Measurements from ENCODE around the gene SUSD6.
A peak's percentile ranks its signal among the peaks of the same experiment; 100 is the strongest.
"Not testable (repeated sequence)": the region's sequence is repeated elsewhere in the genome, so short reads cannot be mapped to it uniquely, and the experiment has no call there.

The SUSD6 gene

GRCh38 chr14:69712599-69713088 is 101.2 kb downstream of the SUSD6 start:
- FAIRE-seq: no peak
- TF ChIP-seq POLR2A (IDR thresholded peaks at IDR 0.05; ENCODE audit: low read depth, low read length): no peak
- DNase-seq (ENCODE audit: insufficient read length, low spot score): no peak

DNA sequence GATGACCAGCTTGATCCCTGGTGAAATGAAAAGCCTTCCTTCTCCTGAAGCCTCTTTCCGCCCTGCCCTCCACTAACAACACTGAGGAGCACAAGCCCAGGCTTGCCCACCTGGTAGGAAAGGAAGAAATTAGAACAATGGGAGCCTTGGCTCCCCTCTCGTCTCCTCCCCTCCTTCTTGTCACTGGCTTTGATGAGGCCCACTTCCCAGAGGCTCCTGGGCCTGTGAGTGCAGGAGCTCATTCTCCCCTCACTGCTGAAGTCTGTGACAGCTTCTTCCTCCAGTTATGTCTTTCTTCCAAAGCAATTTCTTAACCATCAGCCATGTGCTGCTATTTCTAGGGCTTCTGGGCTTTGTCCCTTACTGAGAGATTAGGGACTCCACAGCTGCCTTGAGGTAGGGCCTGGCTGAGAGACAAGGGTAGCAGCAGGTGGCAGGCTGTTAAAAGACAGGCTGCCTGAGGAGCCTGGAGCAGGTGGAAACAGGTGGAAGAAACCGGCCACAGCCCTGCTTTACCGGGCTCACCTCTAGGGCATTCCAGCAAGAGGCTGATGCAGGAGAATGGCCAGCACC is 101.9 kb downstream of the SUSD6 start:
- no peak for DNase-seq (ENCODE audit: insufficient read length, low spot score)
- no peak for TF ChIP-seq POLR2A (IDR thresholded peaks at IDR 0.05; ENCODE audit: low read depth, low read length)
- no peak for FAIRE-seq

DNA sequence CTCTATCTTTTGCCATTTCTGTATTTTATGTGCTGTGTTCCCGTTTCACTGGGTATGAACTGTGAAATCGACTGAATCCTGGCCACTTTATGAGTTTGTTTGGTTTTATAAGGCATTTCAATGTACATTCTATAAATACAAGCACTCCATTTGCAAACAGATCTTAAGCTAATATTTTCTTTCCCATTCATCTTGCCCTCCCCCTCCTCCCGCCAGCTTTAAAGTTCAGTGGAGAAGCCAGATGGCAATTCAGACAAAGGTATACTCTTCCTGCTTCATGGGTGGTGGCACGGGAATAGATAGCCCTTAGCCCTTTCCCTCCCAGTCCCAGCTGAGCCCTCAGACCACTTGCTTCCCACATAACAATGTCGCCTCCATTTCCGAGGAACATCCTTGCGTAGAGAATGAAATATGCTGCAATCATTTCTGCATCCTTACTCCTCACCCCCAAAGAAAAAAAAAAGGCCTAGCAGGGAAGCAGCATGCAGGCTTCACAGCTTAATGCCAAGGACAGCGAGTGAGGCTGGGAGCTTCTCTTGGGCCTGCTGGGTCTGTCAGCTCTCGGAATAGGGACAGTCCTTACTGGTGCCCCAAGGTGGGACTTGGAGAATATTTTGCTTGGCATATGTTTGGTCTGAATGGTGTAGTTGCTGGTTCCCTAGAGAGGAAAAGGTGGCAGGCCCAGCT is 102.7 kb downstream of the SUSD6 start:
- DNase-seq (ENCODE audit: insufficient read length, low spot score) (no peak), FAIRE-seq (no peak)
- TF ChIP-seq POLR2A (IDR thresholded peaks at IDR 0.05; ENCODE audit: low read depth, low read length): no peak

DNA sequence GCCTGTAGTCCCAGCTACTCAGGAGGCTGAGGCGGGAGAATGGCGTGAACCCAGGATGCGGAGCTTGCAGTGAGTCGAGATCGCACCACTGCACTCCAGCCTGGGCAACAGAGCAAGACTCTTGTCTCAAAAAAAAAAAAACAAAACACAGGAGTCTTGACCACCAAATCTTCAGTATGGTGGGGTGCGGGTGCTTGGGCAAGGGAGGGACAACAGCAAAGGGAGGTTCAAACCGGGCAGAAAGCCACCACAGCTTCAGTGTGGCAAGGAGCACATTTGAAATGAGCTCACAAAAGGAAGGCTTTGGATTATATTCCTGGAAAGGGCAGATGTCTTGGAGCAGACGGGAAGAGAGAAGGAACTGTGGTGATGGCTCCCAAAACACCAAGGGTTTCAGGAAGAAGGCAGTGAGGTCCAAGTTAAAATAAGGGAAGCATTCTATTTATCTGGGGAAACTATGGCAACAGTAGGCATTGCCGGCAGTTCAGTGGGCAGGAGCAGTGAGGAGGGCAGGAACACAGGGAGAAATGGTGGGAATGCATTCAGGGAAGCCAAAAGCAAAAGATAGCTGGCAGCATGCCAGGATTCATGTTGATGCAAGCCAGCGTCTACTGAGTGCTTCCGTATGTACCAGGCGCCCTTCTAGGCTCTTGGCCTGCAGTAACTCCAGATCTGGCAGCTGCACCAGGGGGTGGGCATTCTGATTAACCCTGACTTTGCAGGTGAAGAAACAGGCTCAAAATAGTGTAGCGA is 104.5 kb downstream of the SUSD6 start:
- TF ChIP-seq POLR2A (IDR thresholded peaks at IDR 0.05; ENCODE audit: low read depth, low read length): no peak
- no peak for DNase-seq (ENCODE audit: insufficient read length, low spot score)
- FAIRE-seq: no peak

GRCh38 chr14:69716478-69717187 is 105.2 kb downstream of the SUSD6 start:
- DNase-seq (ENCODE audit: insufficient read length, low spot score) (peak; percentile 40), FAIRE-seq (peak; percentile 82)
- no peak for TF ChIP-seq POLR2A (IDR thresholded peaks at IDR 0.05; ENCODE audit: low read depth, low read length)

DNA sequence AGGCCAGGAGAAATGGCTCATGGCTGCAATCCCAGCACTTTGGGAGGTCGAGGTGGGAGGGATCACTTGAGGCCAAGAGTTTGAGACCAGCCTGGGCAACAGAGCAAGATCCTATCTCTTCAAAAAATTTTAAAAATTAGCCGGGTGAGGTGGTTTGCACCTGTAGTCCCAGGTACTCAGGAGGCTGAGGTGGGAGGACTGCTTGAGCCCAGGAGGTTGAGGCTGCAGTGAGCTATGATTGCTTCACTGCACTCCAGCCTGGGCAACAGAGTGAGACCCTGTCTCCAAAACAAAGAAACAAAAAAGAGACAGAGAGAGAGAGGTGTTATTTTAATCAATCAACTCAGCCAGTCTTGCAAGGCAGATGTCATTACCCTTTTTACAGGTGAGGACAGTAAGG is 107.2 kb downstream of the SUSD6 start:
- FAIRE-seq; DNase-seq (ENCODE audit: insufficient read length, low spot score): not testable (repeated sequence)

- no peak for TF ChIP-seq POLR2A (IDR thresholded peaks at IDR 0.05; ENCODE audit: low read depth, low read length)
- FAIRE-seq (no peak), DNase-seq (ENCODE audit: insufficient read length, low spot score) (no peak)
Measured at GRCh38 chr14:69719501-69719951, 108.1 kb downstream of the SUSD6 start.

- FAIRE-seq (no peak), DNase-seq (ENCODE audit: insufficient read length, low spot score) (no peak)
- TF ChIP-seq POLR2A (IDR thresholded peaks at IDR 0.05; ENCODE audit: low read depth, low read length): no peak
Measured at GRCh38 chr14:69720912-69721311, 109.5 kb downstream of the SUSD6 start.

DNA sequence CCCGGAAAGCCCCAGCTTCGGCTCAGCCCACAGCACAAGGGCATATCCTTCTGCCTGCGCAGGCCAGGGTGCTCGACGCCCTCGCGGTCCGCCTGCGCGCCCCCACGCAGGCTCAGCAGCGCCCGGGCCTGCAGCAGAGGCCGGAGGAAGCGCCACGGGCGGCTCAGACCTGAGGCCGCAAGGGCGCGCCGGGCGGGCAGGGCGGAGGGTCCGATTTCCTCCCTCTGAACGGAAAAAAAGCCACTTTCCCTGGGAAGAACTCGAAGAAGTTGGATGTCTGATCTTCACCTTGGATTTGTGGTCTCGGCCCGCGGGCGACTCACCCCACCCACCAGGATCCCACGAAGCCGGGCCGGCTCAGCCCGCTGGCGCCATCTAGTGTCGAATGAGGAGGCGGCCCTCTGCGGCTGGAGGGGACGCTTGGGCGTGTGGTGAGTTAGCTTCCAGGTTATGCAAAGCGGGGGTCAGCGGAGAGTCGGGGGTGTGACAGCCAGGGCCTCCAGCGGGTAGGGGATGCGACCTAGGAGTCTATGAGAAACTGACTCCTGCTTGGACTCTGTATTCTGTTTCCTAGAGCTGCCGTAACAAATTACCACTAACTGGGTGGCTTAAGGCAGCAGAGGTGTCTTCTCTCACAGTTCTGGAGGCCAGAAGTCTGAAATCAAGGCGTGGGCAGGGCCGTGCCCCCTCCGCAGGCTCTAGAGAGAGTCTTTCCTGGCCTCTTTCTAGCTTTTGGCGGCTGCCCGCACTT is 115.5 kb downstream of the SUSD6 start:
- FAIRE-seq: no peak
- TF ChIP-seq POLR2A (IDR thresholded peaks at IDR 0.05; ENCODE audit: low read depth, low read length): no peak
- peak; percentile 67 for DNase-seq (ENCODE audit: insufficient read length, low spot score)

GRCh38 chr14:69727860-69728259 is 116.5 kb downstream of the SUSD6 start:
- FAIRE-seq (no peak), DNase-seq (ENCODE audit: insufficient read length, low spot score) (no peak)
- TF ChIP-seq POLR2A (IDR thresholded peaks at IDR 0.05; ENCODE audit: low read depth, low read length): no peak

DNA sequence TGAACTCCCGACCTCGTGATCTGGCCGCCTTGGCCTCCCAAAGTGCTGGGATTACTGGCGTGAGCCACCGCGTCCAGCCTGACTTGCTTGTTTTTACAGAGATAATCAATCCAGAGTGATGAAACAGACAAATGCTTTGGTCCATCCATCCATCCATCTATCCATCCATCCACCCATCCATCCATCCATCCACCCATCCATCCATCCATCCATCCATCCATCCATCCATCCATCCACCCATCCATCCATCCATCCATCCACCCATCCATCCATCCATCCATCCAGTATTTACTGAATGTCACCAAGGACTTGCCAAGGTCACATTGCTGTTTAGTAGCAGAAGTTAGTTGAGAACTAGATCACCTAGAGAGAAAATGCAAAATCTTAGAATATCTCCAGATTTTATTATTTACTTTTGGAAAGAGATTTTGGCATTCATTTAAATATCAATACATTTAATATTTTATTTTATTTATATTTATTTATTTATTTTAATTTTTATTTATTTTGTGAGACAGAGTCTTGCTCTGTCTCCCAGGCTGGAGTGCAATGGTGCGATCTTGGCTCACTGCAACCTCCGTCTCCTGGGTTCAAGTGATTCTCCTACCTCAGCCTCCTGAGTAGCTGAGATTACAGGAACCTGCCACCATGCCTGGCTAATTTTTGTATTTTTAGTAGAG is 120.7 kb downstream of the SUSD6 start:
- not testable (repeated sequence) for FAIRE-seq; DNase-seq (ENCODE audit: insufficient read length, low spot score)

- DNase-seq (ENCODE audit: insufficient read length, low spot score); FAIRE-seq: not testable (repeated sequence)
Measured at GRCh38 chr14:69736405-69736804, 125.0 kb downstream of the SUSD6 start.

DNA sequence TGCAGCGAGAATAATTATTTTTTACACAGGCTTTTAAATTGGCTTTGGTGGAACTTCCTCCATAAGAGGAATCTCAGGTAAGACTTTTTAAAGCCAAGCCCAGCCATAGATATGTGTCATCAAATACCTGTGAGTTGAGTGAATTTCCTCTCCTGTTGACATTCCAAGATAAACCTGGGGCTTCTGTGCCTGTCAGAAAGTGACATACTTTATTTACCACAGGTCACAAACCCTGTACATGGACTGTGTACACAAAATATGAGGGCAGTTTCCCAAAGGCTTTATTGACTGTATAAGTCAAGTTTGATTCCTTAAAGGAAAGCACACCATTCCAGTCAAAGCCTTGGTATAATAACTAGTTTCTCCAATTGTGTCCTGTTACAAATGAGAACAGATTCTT is 129.7 kb downstream of the SUSD6 start:
- FAIRE-seq (no peak), DNase-seq (ENCODE audit: insufficient read length, low spot score) (no peak)
- TF ChIP-seq POLR2A (IDR thresholded peaks at IDR 0.05; ENCODE audit: low read depth, low read length): no peak

Data from H54 (cell line).